ENCODE results near the gene CHD6.

Gene CHD6

GRCh38 chr20:41533537-41534136, 84.5 kb downstream of the CHD6 start:
- Histone ChIP-seq H3K36me3 (ENCODE audit: insufficient read depth, insufficient read length, low read length) (peaks cover 23% of the 10 kb centered on the region), H3K9ac (ENCODE audit: insufficient read length, low read depth) (no peak overlapping the region), H3K9me3 (ENCODE audit: insufficient read depth, low read length) (peaks cover 12% of the 10 kb centered on the region), H3K4me3 (ENCODE audit: insufficient read length, low read depth) (no peak overlapping the region), H3K27me3 (ENCODE audit: insufficient read depth, insufficient read length) (no peaks in the 10 kb centered on the region), H3K4me1 (ENCODE audit: insufficient read depth, insufficient read length) (no peaks in the 10 kb centered on the region)
- DNase-seq (ENCODE audit: low read depth, low spot score) = no peak
- TF ChIP-seq ZNF274 (IDR thresholded peaks at IDR 0.05; ENCODE audit: low read depth, low read length) = no peak
- TF ChIP-seq SUZ12 (IDR thresholded peaks at IDR 0.05; ENCODE audit: extremely low read depth, insufficient read depth, insufficient read length) = no peak
- TF ChIP-seq YY1 (IDR thresholded peaks at IDR 0.05; ENCODE audit: insufficient read depth, insufficient read length) = no peak

- TF ChIP-seq SUZ12 (IDR thresholded peaks at IDR 0.05; ENCODE audit: extremely low read depth, insufficient read depth, insufficient read length) (no peak), YY1 (IDR thresholded peaks at IDR 0.05; ENCODE audit: insufficient read depth, insufficient read length) (no peak), ZNF274 (IDR thresholded peaks at IDR 0.05; ENCODE audit: low read depth, low read length) (no peak)
- Histone ChIP-seq H3K36me3 (ENCODE audit: insufficient read depth, insufficient read length, low read length) (peaks cover 23% of the 10 kb centered on the region), H3K4me1 (ENCODE audit: insufficient read depth, insufficient read length) (no peaks in the 10 kb centered on the region), H3K27me3 (ENCODE audit: insufficient read depth, insufficient read length) (no peaks in the 10 kb centered on the region), H3K9me3 (ENCODE audit: insufficient read depth, low read length) (peaks cover 7% of the 10 kb centered on the region), H3K9ac (ENCODE audit: insufficient read length, low read depth) (no peak overlapping the region), H3K4me3 (ENCODE audit: insufficient read length, low read depth) (no peak overlapping the region)
- DNase-seq (ENCODE audit: low read depth, low spot score) = no peak
Observed at GRCh38 chr20:41532935-41533334, 85.2 kb downstream of the CHD6 start.

DNA sequence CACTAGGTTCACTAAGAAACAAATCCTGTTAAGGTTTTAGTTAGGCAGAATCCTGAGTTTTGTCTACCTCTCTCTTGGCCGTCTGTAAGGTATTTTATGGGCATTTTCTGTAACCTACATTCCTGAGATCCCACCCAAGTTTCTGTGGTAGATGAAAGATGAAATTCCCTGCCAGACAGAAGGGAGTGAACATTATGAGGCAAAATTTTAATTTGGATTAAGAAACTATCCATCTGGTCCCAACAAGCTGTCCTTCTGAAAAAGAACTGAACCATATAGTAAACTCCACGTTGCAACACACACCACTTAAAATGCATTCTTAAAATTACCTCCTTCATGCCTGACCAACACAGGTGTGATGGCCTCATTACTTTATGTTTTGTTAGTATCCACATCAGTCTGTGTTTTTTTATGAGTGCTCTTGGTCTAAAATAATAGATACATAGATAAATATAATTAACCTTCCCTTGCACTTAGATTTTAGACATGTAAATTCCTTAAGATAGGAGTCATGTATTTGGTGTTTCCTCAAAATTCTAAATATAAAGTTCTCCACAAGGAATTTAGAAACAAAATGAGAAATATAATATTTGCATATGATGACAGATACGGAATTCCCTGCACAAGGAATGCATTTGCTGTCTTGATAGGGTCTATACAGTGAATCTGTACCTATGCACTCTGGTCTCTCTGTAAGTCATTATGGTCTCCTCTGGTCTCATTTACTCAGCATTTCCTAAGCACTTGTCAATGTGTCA, 86.5 kb downstream of the CHD6 start:
- Histone ChIP-seq H3K9me3 (ENCODE audit: insufficient read depth, low read length) (no peaks in the 10 kb centered on the region), H3K9ac (ENCODE audit: insufficient read length, low read depth) (no peak overlapping the region), H3K36me3 (ENCODE audit: insufficient read depth, insufficient read length, low read length) (peaks cover 27% of the 10 kb centered on the region), H3K27me3 (ENCODE audit: insufficient read depth, insufficient read length) (no peaks in the 10 kb centered on the region), H3K4me1 (ENCODE audit: insufficient read depth, insufficient read length) (no peaks in the 10 kb centered on the region), H3K4me3 (ENCODE audit: insufficient read length, low read depth) (no peak overlapping the region)
- DNase-seq (ENCODE audit: low read depth, low spot score) = no peak
- no peak for TF ChIP-seq ZNF274 (IDR thresholded peaks at IDR 0.05; ENCODE audit: low read depth, low read length)
- no peak for TF ChIP-seq SUZ12 (IDR thresholded peaks at IDR 0.05; ENCODE audit: extremely low read depth, insufficient read depth, insufficient read length)
- no peak for TF ChIP-seq YY1 (IDR thresholded peaks at IDR 0.05; ENCODE audit: insufficient read depth, insufficient read length)

DNA sequence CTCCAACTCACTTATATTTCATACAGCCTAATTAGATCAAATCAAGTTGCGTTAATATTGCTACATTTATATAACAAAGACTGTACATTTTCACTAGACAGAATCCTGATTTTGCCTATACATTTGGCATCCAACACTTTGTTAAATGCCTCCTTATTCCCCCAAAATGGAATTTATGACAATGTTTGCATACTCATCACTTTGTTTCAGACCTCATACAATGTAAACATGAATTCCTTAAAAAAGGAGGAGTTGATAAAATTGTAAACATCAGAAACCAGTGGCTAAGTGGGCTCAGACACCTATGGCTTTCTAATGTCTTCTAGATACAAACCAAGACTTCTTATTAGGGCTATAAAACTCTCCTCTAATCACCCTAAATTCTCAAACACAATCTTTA, 87.3 kb downstream of the CHD6 start:
- DNase-seq (ENCODE audit: low read depth, low spot score) = no peak
- Histone ChIP-seq H3K27me3 (ENCODE audit: insufficient read depth, insufficient read length) (no peaks in the 10 kb centered on the region), H3K9me3 (ENCODE audit: insufficient read depth, low read length) (no peaks in the 10 kb centered on the region), H3K4me1 (ENCODE audit: insufficient read depth, insufficient read length) (no peaks in the 10 kb centered on the region), H3K4me3 (ENCODE audit: insufficient read length, low read depth) (no peak overlapping the region), H3K9ac (ENCODE audit: insufficient read length, low read depth) (no peak overlapping the region), H3K36me3 (ENCODE audit: insufficient read depth, insufficient read length, low read length) (peaks cover 32% of the 10 kb centered on the region)
- no peak for TF ChIP-seq ZNF274 (IDR thresholded peaks at IDR 0.05; ENCODE audit: low read depth, low read length)
- TF ChIP-seq SUZ12 (IDR thresholded peaks at IDR 0.05; ENCODE audit: extremely low read depth, insufficient read depth, insufficient read length) = no peak
- no peak for TF ChIP-seq YY1 (IDR thresholded peaks at IDR 0.05; ENCODE audit: insufficient read depth, insufficient read length)

- no peak for TF ChIP-seq ZNF274 (IDR thresholded peaks at IDR 0.05; ENCODE audit: low read depth, low read length)
- no peak for TF ChIP-seq SUZ12 (IDR thresholded peaks at IDR 0.05; ENCODE audit: extremely low read depth, insufficient read depth, insufficient read length)
- TF ChIP-seq YY1 (IDR thresholded peaks at IDR 0.05; ENCODE audit: insufficient read depth, insufficient read length) = no peak
Observed at GRCh38 chr20:41526327-41526726, 91.8 kb downstream of the CHD6 start.

GRCh38 chr20:41524980-41525613, 93.1 kb downstream of the CHD6 start:
- no peaks in the 10 kb centered on the region for H3K27me3 ChIP-seq (ENCODE audit: insufficient read depth, insufficient read length)
- H3K4me3 ChIP-seq (ENCODE audit: insufficient read length, low read depth) = no peak overlapping the region
- no peaks in the 10 kb centered on the region for H3K4me1 ChIP-seq (ENCODE audit: insufficient read depth, insufficient read length)
- TF ChIP-seq ZNF274 (IDR thresholded peaks at IDR 0.05; ENCODE audit: low read depth, low read length) = no peak
- TF ChIP-seq SUZ12 (IDR thresholded peaks at IDR 0.05; ENCODE audit: extremely low read depth, insufficient read depth, insufficient read length) = no peak
- TF ChIP-seq YY1 (IDR thresholded peaks at IDR 0.05; ENCODE audit: insufficient read depth, insufficient read length) = no peak
- no peak for DNase-seq (ENCODE audit: low read depth, low spot score)
- no peaks in the 10 kb centered on the region for H3K9me3 ChIP-seq (ENCODE audit: insufficient read depth, low read length)
- H3K36me3 ChIP-seq (ENCODE audit: insufficient read depth, insufficient read length, low read length) = peaks cover 16% of the 10 kb centered on the region
- H3K9ac ChIP-seq (ENCODE audit: insufficient read length, low read depth) = no peak overlapping the region

More at GRCh38 chr20:41526327-41526726, 91.8 kb downstream of the CHD6 start:
- Histone ChIP-seq H3K4me1 (ENCODE audit: insufficient read depth, insufficient read length) (no peaks in the 10 kb centered on the region), H3K36me3 (ENCODE audit: insufficient read depth, insufficient read length, low read length) (peaks cover 17% of the 10 kb centered on the region), H3K27me3 (ENCODE audit: insufficient read depth, insufficient read length) (no peaks in the 10 kb centered on the region), H3K9me3 (ENCODE audit: insufficient read depth, low read length) (no peaks in the 10 kb centered on the region), H3K9ac (ENCODE audit: insufficient read length, low read depth) (no peak overlapping the region), H3K4me3 (ENCODE audit: insufficient read length, low read depth) (no peak overlapping the region)
- DNase-seq (ENCODE audit: low read depth, low spot score) = no peak

GRCh38 chr20:41523857-41524256, 94.3 kb downstream of the CHD6 start:
- no peaks in the 10 kb centered on the region for H3K27me3 ChIP-seq (ENCODE audit: insufficient read depth, insufficient read length)
- H3K36me3 ChIP-seq (ENCODE audit: insufficient read depth, insufficient read length, low read length) = peaks cover 14% of the 10 kb centered on the region
- TF ChIP-seq SUZ12 (IDR thresholded peaks at IDR 0.05; ENCODE audit: extremely low read depth, insufficient read depth, insufficient read length) = no peak
- TF ChIP-seq YY1 (IDR thresholded peaks at IDR 0.05; ENCODE audit: insufficient read depth, insufficient read length) = no peak
- TF ChIP-seq ZNF274 (IDR thresholded peaks at IDR 0.05; ENCODE audit: low read depth, low read length) = no peak
- no peak overlapping the region for H3K9ac ChIP-seq (ENCODE audit: insufficient read length, low read depth)
- H3K4me1 ChIP-seq (ENCODE audit: insufficient read depth, insufficient read length) = no peaks in the 10 kb centered on the region
- DNase-seq (ENCODE audit: low read depth, low spot score) = no peak
- H3K9me3 ChIP-seq (ENCODE audit: insufficient read depth, low read length) = no peaks in the 10 kb centered on the region
- H3K4me3 ChIP-seq (ENCODE audit: insufficient read length, low read depth) = no peak overlapping the region

Measured in NT2/D1 (cell line).